ENCODE measurements around the gene CIC. TPM values are rescaled to one million over a fixed set of nuclear protein-coding genes. Genes with fewer than 3 reads are reported as not detected.

The CIC gene
- total RNA-seq, 1 experiment from 2014 or later, result 13.0 TPM

DNA sequence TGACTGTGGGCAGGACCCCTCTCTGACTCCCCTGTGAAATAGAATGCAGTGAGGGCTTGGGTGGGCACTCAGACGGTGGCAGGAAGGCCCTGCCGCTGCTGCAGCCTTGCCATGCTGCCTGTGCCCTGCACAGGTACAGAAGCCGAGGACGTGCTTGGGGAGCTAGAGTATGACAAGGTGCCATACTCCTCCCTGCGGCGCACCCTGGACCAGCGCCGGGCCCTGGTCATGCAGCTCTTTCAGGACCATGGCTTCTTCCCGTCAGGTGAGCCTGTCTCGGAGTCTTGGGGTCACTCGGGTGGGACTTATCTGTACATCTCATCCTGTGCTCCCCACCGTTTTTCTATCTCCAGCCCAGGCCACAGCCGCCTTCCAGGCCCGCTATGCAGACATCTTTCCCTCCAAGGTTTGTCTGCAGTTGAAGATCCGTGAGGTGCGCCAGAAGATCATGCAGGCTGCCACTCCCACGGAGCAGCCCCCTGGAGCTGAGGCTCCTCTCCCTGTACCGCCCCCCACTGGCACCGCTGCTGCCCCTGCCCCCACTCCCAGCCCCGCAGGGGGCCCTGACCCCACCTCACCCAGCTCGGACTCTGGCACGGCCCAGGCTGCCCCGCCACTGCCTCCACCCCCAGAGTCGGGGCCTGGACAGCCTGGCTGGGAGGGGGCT is 25.6 kb downstream of the CIC start:
- Histone ChIP-seq H3K36me3 (peaks cover 64% of the 10 kb centered on the region), H3K4me1 (replicated peaks) (no peaks in the 10 kb centered on the region)

DNA sequence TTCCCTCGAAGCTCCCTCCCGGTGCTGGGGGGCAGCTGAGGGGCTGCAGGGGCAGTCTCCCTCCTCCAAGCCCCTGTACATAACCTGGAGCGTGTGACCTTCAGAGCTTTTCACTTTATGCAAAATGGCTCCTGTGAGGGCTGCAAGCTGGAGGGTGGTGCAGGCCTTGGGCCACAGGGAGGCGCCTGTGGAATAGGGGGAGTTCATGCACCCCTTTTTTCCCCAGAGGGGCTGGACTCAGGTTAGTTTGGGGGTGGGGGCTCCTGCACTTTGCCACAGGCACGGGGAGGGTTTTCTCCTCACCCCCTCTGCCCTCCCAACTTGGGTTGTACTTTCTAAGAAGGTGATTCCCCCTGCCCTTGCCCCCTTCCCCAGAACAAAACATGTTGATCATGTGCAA is 26.3 kb downstream of the CIC start:
- H3K4me1 ChIP-seq (replicated peaks), result no peaks in the 10 kb centered on the region
- peaks cover 57% of the 10 kb centered on the region for H3K36me3 ChIP-seq
- H3K4me3 ChIP-seq, result no peak overlapping the region
- no peaks in the 10 kb centered on the region for H3K9me3 ChIP-seq (replicated peaks)
- no peak for DNase-seq (ENCODE audit: low read depth in 1 of 2, low spot score in 2 of 2)
- no peaks in the 10 kb centered on the region for H3K27me3 ChIP-seq (replicated peaks)
- no peak overlapping the region for H3K27ac ChIP-seq

More for the DNA sequence above, 25.6 kb downstream of the CIC start:
- H3K27me3 ChIP-seq (replicated peaks), result no peaks in the 10 kb centered on the region
- H3K9me3 ChIP-seq (replicated peaks), result no peaks in the 10 kb centered on the region
- H3K4me3 ChIP-seq, result no peak overlapping the region
- DNase-seq (ENCODE audit: low read depth in 1 of 2, low spot score in 2 of 2), result no peak
- H3K27ac ChIP-seq, result no peak overlapping the region

- H3K27ac ChIP-seq, result no peak overlapping the region
- H3K4me3 ChIP-seq, result no peak overlapping the region
- DNase-seq (ENCODE audit: low read depth in 1 of 2, low spot score in 2 of 2), result peak; percentile 57 to 81
- peaks cover 51% of the 10 kb centered on the region for H3K36me3 ChIP-seq
- H3K9me3 ChIP-seq (replicated peaks), result no peaks in the 10 kb centered on the region
- no peaks in the 10 kb centered on the region for H3K27me3 ChIP-seq (replicated peaks)
- H3K4me1 ChIP-seq (replicated peaks), result no peaks in the 10 kb centered on the region
These were observed 26.9 kb downstream of the CIC start for GRCh38 chr19:42295831-42296525.

DNA sequence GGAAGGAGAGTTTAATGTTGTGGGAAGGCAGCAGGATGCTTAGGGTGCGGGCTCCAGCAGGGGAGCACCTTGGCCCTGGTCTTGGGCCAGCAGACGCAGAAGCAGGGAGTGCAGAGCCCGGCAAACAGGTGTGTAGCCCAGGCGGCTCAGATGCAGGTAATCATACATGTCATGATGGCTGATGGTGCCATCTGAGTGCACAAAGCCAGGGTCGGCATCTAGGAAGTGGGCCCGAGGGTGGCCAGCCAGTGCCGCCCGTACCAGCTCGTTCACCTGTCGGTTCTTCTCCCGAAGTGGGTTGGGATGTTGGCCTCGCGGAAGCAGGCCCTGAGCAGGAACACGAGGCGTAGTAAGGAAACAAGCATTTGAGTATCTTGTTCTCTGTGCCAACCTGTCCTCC is 28.0 kb downstream of the CIC start:
- no peak for DNase-seq (ENCODE audit: low read depth in 1 of 2, low spot score in 2 of 2)
- H3K9me3 ChIP-seq (replicated peaks), result no peaks in the 10 kb centered on the region
- peaks cover 7% of the 10 kb centered on the region for H3K4me1 ChIP-seq (replicated peaks)
- H3K36me3 ChIP-seq, result peaks cover 40% of the 10 kb centered on the region
- H3K4me3 ChIP-seq, result no peak overlapping the region
- H3K27me3 ChIP-seq (replicated peaks), result no peaks in the 10 kb centered on the region
- no peak overlapping the region for H3K27ac ChIP-seq

GRCh38 chr19:42301646-42302203 is 32.7 kb downstream of the CIC start, which contains the start of gene PRR19:
Gene PRR19 (plus strand): TSS chr19:42302132. CDS start chr19:42309585, 7,453 bp downstream.
- Histone ChIP-seq H3K27me3 (replicated peaks) (no peaks in the 10 kb centered on the region), H3K4me1 (replicated peaks) (peaks cover 14% of the 10 kb centered on the region), H3K4me3 (peak within 1 kb of the TSS; percentile 44), H3K36me3 (no peaks in the 10 kb centered on the region), H3K27ac (no peak within 1 kb of the TSS), H3K9me3 (replicated peaks) (no peaks in the 10 kb centered on the region)
- DNase-seq (ENCODE audit: low read depth in 1 of 2, low spot score in 2 of 2), result no peak

DNA sequence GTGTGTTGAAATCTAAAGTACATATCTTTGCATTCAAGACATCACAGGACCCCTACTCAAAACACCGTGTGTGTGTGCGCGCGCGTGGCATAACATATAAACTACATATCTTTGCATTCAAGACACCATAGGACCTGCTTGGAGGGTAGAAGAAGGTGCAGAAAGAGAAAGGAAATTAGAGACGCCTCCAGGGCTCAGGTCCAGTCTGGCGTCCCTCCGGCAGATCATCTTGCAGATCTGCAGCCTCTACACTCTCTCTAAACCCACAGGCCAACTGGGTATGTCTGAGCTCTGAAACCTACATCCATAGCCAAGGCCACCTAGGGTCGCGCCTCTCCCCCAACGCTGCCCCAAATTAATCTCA is 34.0 kb downstream of the CIC start:
- Histone ChIP-seq H3K27ac (no peak overlapping the region), H3K4me3 (peak overlapping the region; percentile 44; the same call in 1 of the 2 replicates)

DNA sequence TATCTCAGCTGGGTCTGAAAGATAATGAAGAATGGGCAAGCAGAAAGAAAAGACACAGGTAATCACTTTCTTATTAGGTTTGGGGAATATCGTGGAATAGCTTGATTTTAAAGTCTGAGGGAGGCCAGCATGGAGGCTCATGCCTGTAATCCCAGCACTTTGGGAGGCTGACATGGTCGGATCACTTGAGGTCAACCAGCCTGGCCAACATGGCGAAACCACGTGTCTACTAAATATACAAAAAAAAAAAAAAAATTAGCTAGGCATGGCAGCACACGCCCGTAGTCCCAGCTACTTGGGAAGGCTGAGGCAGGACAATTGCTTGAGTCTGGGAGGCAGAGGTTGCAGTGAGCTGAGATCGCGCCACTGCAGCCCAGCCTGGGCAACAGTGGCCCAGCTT is 34.8 kb downstream of the CIC start:
- Histone ChIP-seq H3K9me3 (replicated peaks) (no peaks in the 10 kb centered on the region), H3K4me3 (no peak overlapping the region), H3K36me3 (no peaks in the 10 kb centered on the region), H3K4me1 (replicated peaks) (peaks cover 14% of the 10 kb centered on the region), H3K27me3 (replicated peaks) (no peaks in the 10 kb centered on the region), H3K27ac (no peak overlapping the region)
- no peak for DNase-seq (ENCODE audit: low read depth in 1 of 2, low spot score in 2 of 2)

More for the DNA sequence above, 34.0 kb downstream of the CIC start:
- Histone ChIP-seq H3K27me3 (replicated peaks) (no peaks in the 10 kb centered on the region), H3K9me3 (replicated peaks) (no peaks in the 10 kb centered on the region), H3K36me3 (no peaks in the 10 kb centered on the region), H3K4me1 (replicated peaks) (peaks cover 14% of the 10 kb centered on the region)
- no peak for DNase-seq (ENCODE audit: low read depth in 1 of 2, low spot score in 2 of 2)

DNA sequence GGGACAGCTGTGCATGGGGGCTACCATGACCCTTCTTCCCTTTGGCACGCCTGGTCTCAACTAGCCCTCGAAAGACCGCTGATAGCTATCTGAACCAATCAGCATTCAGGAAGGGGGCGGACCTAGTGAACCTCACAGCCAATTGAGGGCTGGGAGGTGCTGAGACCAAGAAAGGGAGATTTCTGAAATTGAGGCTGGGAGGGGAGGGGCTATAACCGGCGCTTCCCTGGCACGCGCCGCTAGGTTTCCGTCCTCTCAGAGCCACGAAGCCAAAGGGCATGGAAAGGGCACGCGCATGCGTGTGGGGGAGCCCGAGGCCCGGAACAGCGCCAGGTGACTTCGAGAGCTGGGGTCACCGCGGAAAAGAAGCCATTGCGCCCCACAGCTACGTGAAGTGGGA is 37.6 kb downstream of the CIC start:
- DNase-seq (ENCODE audit: low read depth in 1 of 2, low spot score in 2 of 2), result no peak
- H3K9me3 ChIP-seq (replicated peaks), result no peaks in the 10 kb centered on the region

DNA sequence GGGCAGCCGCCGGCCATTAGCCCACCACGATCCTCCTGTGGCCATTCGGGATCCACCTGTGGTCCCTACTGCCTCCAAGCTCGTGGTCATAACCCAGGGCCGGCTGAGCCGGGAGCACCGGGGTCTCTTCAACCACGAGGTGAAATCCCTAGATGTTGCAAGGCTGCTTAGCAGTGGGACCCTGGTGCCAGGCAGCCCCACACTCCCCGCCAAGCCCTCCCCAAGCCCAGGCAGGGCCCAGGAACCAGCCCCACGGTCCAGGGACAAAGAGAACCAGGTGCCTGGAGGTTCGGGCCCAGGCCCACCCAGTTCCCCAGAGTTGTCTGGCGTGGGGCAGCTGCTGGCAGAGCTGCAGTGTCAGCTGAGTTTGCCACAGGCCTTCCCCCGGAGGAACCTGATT is 40.6 kb downstream of the CIC start:
- DNase-seq (ENCODE audit: low read depth in 1 of 2, low spot score in 2 of 2), result no peak
- Histone ChIP-seq H3K36me3 (no peaks in the 10 kb centered on the region), H3K27ac (no peak overlapping the region), H3K4me1 (replicated peaks) (peaks cover 9% of the 10 kb centered on the region), H3K9me3 (replicated peaks) (0 out of 2 replicates have a peak, but pooled peaks cover 3% of the 10 kb centered on the region), H3K4me3 (no peak overlapping the region), H3K27me3 (replicated peaks) (peaks cover 27% of the 10 kb centered on the region)

More for the DNA sequence above, 37.6 kb downstream of the CIC start:
- Histone ChIP-seq H3K27ac (no peak overlapping the region), H3K4me1 (replicated peaks) (peaks cover 11% of the 10 kb centered on the region), H3K27me3 (replicated peaks) (no peaks in the 10 kb centered on the region; the same call in 1 of the 2 replicates), H3K36me3 (no peaks in the 10 kb centered on the region), H3K4me3 (no peak overlapping the region)

GRCh38 chr19:42311657-42312056 is 42.6 kb downstream of the CIC start:
- H3K27ac ChIP-seq, result no peak overlapping the region
- 0 out of 2 replicates have a peak, but pooled peaks cover 3% of the 10 kb centered on the region for H3K9me3 ChIP-seq (replicated peaks)
- H3K4me1 ChIP-seq (replicated peaks), result peaks cover 9% of the 10 kb centered on the region
- peaks cover 29% of the 10 kb centered on the region for H3K27me3 ChIP-seq (replicated peaks)
- H3K36me3 ChIP-seq, result no peaks in the 10 kb centered on the region
- H3K4me3 ChIP-seq, result no peak overlapping the region
- DNase-seq (ENCODE audit: low read depth in 1 of 2, low spot score in 2 of 2), result no peak

DNA sequence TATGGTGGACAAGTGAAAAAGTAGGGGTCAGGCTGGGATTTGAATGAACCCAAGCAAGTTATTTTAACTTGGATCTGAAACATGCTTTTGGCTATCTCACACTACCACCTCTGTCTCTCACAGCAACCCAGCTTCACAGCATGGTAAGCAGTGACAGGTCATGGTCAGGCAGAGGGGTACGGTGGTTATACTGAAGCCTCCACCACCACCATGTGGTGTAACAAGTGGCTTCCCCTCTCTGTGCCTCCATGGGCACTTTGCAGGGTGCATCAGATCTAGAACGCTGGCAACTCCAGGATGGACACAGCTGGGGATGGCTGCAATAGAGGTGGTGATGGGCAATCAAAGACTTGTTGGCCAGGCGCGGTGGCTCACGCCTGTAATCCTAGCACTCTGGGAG is 43.3 kb downstream of the CIC start:
- no peak overlapping the region for H3K27ac ChIP-seq
- no peaks in the 10 kb centered on the region for H3K36me3 ChIP-seq
- H3K27me3 ChIP-seq (replicated peaks), result peaks cover 29% of the 10 kb centered on the region
- 0 out of 2 replicates have a peak, but pooled peaks cover 3% of the 10 kb centered on the region for H3K9me3 ChIP-seq (replicated peaks)
- H3K4me1 ChIP-seq (replicated peaks), result peaks cover 9% of the 10 kb centered on the region
- DNase-seq (ENCODE audit: low read depth in 1 of 2, low spot score in 2 of 2), result no peak
- no peak overlapping the region for H3K4me3 ChIP-seq

DNA sequence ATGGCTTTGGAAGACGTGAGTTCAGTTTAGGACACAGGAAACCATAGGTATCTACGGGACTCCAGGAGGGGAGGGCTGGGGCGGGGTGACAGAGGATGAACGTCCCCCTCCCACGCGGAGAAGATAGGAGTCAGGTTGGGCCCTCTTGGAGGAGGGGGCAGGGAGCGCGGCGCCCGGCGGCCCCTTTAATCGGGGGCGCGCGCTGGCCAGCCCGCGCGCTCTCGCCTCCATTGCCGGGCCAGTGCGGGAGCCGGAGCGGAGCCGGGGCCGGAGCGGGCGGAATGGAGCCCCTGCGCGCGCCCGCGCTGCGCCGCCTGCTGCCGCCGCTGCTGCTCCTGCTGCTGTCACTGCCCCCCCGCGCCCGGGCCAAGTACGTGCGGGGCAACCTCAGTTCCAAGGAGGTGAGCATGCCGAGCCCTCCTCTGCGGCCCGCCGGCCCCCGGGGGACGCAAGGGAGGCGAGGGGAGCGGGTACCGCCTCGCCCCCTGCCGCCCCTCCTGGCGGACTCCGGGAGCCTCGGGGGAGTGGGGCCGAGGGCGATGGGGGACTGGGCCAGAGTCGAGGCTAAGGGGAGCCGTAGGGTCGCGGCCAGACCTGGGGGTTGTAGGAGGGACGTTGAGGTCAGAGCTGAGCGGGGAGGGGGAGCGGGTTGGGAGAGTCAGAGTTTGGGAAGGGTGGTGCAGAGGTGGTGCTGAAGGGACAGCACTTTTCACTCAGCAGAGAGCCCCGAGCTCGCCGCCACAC is 44.2 kb downstream of the CIC start, which contains the start of gene TMEM145:
TSS of gene TMEM145 (plus strand) at position 214 of the 744 bp plus-strand sequence. CDS start at position 282, 68 bp downstream.
- Histone ChIP-seq H3K36me3 (no peaks in the 10 kb centered on the region), H3K9me3 (replicated peaks) (0 out of 2 replicates have a peak, but pooled peaks cover 3% of the 10 kb centered on the region), H3K4me1 (replicated peaks) (peaks cover 9% of the 10 kb centered on the region), H3K4me3 (peak within 1 kb of the TSS; percentile 26), H3K27me3 (replicated peaks) (peaks cover 29% of the 10 kb centered on the region), H3K27ac (no peak within 1 kb of the TSS)
- peak in 1 of 2 experiments; percentile 18 for DNase-seq (ENCODE audit: low read depth in 1 of 2, low spot score in 2 of 2)
